Neural crest cell (in vitro differentiated cells): ENCODE results near the gene NINJ2. TPM values are rescaled to one million over a fixed set of nuclear protein-coding genes. Genes with fewer than 3 reads are reported as not detected.

Experiments used
- DNase-seq: peaks from one replicate; pipeline ENCODE4 v3.0.0; 2021; ENCODE audit warnings: low read depth, mixed read lengths, low spot score
- H3K27ac Mint-ChIP-seq: one replicate; pipeline ENCODE4 v1.8.0; 2021; ENCODE audit warnings: mild to moderate bottlenecking, mixed read lengths; ENCODE audit not compliant: unreplicated experiment
- H3K27me3 Mint-ChIP-seq: 2 replicates; pipeline ENCODE4 v1.8.0; 2021; ENCODE audit warnings: low read depth, mild to moderate bottlenecking, mixed read lengths
- H3K36me3 Mint-ChIP-seq: 2 replicates; pipeline ENCODE4 v1.8.0; 2021; ENCODE audit warnings: low read depth, mild to moderate bottlenecking, mixed read lengths
- H3K4me1 Mint-ChIP-seq: 2 replicates; pipeline ENCODE4 v1.8.0; 2021; ENCODE audit warnings: mixed read lengths
- H3K4me3 Mint-ChIP-seq: one replicate; pipeline ENCODE4 v1.8.0; 2021; ENCODE audit warnings: mild to moderate bottlenecking, mixed read lengths
- H3K9me3 Mint-ChIP-seq: 2 replicates; pipeline ENCODE4 v1.8.0; 2021; ENCODE audit warnings: mixed read lengths
- total RNA-seq: library from RNA; stranded (reverse); gene quantifications from 2 replicates; pipeline ENCODE4 v1.2.1, GENCODE V29; 2021
- TF ChIP-seq, protein P1 (sequence below): fragments of 200-600 bp; sonication (generic); conservative IDR thresholded peaks from 2 replicates; pipeline ENCODE4 v1.5.0; 2021; ENCODE audit warnings: antibody characterized with exemption, mild to moderate bottlenecking

NINJ2 gene
- total RNA-seq, 1 donor from 2014 or later = 0.42 TPM

DNA sequence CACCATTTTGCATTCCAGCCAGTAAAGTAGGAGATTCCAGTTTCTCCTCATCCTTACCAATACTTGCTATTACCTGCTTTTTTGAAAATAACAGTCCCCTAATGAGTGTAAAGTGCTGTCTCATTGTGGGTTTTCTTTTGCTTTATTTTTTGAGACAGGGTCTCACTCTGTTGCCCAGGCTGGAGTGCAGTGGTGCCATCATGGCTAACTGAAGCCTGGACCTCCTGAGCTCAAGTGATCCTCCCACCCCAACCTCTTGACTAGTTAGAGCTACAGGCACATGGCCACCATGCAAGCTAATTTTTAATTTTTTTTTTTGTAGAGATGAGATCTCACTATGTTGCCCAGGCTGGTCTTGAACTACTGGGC, 60.6 kb downstream of the NINJ2 start:
- H3K27me3 Mint-ChIP-seq = no peaks in the 10 kb centered on the region
- DNase-seq = no peak
- H3K36me3 Mint-ChIP-seq = no peaks in the 10 kb centered on the region
- no peak overlapping the region for H3K4me3 Mint-ChIP-seq
- TF ChIP-seq, protein P1, sequence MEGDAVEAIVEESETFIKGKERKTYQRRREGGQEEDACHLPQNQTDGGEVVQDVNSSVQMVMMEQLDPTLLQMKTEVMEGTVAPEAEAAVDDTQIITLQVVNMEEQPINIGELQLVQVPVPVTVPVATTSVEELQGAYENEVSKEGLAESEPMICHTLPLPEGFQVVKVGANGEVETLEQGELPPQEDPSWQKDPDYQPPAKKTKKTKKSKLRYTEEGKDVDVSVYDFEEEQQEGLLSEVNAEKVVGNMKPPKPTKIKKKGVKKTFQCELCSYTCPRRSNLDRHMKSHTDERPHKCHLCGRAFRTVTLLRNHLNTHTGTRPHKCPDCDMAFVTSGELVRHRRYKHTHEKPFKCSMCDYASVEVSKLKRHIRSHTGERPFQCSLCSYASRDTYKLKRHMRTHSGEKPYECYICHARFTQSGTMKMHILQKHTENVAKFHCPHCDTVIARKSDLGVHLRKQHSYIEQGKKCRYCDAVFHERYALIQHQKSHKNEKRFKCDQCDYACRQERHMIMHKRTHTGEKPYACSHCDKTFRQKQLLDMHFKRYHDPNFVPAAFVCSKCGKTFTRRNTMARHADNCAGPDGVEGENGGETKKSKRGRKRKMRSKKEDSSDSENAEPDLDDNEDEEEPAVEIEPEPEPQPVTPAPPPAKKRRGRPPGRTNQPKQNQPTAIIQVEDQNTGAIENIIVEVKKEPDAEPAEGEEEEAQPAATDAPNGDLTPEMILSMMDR = no peak
- H3K4me1 Mint-ChIP-seq = no peaks in the 10 kb centered on the region
- H3K9me3 Mint-ChIP-seq = no peaks in the 10 kb centered on the region
- H3K27ac Mint-ChIP-seq = no peak overlapping the region

DNA sequence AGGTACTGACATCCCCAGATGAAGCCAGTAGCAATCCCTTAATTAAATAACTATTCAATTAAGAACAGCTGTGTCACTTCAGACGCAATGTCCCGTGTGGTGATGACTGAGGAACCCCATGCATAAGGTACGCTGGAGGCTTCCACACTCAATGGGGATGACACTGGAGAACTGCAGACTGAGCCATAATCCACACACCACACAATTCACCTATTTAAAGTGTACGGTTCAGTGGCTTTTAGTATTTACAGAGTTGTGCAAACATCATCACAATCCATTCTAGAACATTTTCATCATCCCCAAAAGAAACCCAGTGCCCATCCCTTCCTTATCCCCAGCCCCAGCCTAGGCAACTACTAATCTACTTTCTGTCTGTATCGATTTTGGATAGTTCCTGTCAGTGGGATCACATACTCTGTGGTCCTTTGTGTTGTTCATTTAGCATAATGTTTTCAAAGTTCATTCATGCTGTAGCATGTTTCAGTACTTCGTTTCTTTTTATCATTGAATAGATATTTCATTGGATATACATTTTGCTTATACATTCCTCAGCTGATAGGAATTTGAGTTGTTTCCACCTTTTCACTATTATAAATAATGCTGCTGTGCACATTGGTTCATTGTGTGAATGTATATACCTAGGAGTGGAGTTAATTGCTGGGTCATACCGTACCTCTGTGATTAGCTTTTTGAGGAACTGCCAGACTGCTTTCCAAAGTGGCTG, 61.1 kb downstream of the NINJ2 start:
- Mint-ChIP-seq H3K4me3 (no peak overlapping the region), H3K9me3 (no peaks in the 10 kb centered on the region), H3K36me3 (no peaks in the 10 kb centered on the region), H3K4me1 (no peaks in the 10 kb centered on the region), H3K27me3 (no peaks in the 10 kb centered on the region), H3K27ac (no peak overlapping the region)
- TF ChIP-seq, protein P1 = no peak
- DNase-seq = no peak

- no peak for DNase-seq
- no peaks in the 10 kb centered on the region for H3K4me1 Mint-ChIP-seq
- H3K27ac Mint-ChIP-seq = no peak overlapping the region
- H3K27me3 Mint-ChIP-seq = no peaks in the 10 kb centered on the region
- TF ChIP-seq, protein P1 = no peak
- H3K4me3 Mint-ChIP-seq = no peak overlapping the region
- H3K36me3 Mint-ChIP-seq = no peaks in the 10 kb centered on the region
- H3K9me3 Mint-ChIP-seq = no peaks in the 10 kb centered on the region
Measured at GRCh38 chr12:599756-600155, 63.5 kb downstream of the NINJ2 start.

DNA sequence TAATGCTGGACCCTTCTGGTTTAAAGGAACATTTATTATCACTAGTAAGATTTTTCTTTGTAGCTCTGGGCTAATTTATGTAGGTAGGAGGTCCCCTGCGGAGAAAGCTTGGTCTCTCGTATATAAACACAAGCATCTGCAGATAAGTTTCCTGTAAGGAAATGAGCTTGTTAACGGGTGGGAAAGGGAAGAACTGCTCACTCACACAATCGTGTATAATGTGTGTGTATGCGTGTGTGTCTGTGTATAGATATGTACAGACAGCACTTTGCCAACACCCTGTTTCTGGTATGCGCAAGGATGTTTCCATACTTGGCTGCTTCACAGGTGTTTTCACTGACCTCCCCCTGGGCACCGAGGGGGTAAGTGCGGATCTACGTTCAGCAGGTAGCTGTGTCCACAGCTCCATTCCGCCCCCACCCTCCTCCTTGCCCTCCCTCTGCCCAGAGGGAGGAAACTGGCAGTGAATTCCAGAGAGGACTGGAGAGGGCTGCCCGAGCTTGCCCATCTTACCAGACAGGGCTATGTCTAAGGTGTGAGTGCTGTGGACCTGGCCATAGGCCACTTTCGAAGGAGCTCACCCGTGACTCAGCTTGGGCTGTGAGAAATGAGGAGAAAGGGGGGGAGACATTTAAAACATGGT, 65.2 kb downstream of the NINJ2 start:
- H3K27ac Mint-ChIP-seq = no peak overlapping the region
- H3K27me3 Mint-ChIP-seq = peaks cover 5% of the 10 kb centered on the region
- H3K36me3 Mint-ChIP-seq = no peaks in the 10 kb centered on the region
- TF ChIP-seq, protein P1 = no peak
- no peak for DNase-seq
- H3K4me3 Mint-ChIP-seq = no peak overlapping the region
- no peaks in the 10 kb centered on the region for H3K9me3 Mint-ChIP-seq
- no peaks in the 10 kb centered on the region for H3K4me1 Mint-ChIP-seq

GRCh38 chr12:593396-594270, 69.6 kb downstream of the NINJ2 start:
- TF ChIP-seq, protein P1 = no peak
- DNase-seq = no peak
- Mint-ChIP-seq H3K27ac (no peak overlapping the region), H3K4me1 (no peaks in the 10 kb centered on the region), H3K4me3 (no peak overlapping the region), H3K9me3 (no peaks in the 10 kb centered on the region), H3K36me3 (no peaks in the 10 kb centered on the region), H3K27me3 (peaks cover 5% of the 10 kb centered on the region)
